Measurements from ENCODE around the gene CGNL1.

Gene CGNL1, protein sequence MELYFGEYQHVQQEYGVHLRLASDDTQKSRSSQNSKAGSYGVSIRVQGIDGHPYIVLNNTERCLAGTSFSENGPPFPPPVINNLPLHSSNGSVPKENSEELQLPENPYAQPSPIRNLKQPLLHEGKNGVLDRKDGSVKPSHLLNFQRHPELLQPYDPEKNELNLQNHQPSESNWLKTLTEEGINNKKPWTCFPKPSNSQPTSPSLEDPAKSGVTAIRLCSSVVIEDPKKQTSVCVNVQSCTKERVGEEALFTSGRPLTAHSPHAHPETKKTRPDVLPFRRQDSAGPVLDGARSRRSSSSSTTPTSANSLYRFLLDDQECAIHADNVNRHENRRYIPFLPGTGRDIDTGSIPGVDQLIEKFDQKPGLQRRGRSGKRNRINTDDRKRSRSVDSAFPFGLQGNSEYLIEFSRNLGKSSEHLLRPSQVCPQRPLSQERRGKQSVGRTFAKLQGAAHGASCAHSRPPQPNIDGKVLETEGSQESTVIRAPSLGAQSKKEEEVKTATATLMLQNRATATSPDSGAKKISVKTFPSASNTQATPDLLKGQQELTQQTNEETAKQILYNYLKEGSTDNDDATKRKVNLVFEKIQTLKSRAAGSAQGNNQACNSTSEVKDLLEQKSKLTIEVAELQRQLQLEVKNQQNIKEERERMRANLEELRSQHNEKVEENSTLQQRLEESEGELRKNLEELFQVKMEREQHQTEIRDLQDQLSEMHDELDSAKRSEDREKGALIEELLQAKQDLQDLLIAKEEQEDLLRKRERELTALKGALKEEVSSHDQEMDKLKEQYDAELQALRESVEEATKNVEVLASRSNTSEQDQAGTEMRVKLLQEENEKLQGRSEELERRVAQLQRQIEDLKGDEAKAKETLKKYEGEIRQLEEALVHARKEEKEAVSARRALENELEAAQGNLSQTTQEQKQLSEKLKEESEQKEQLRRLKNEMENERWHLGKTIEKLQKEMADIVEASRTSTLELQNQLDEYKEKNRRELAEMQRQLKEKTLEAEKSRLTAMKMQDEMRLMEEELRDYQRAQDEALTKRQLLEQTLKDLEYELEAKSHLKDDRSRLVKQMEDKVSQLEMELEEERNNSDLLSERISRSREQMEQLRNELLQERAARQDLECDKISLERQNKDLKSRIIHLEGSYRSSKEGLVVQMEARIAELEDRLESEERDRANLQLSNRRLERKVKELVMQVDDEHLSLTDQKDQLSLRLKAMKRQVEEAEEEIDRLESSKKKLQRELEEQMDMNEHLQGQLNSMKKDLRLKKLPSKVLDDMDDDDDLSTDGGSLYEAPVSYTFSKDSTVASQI

DNA sequence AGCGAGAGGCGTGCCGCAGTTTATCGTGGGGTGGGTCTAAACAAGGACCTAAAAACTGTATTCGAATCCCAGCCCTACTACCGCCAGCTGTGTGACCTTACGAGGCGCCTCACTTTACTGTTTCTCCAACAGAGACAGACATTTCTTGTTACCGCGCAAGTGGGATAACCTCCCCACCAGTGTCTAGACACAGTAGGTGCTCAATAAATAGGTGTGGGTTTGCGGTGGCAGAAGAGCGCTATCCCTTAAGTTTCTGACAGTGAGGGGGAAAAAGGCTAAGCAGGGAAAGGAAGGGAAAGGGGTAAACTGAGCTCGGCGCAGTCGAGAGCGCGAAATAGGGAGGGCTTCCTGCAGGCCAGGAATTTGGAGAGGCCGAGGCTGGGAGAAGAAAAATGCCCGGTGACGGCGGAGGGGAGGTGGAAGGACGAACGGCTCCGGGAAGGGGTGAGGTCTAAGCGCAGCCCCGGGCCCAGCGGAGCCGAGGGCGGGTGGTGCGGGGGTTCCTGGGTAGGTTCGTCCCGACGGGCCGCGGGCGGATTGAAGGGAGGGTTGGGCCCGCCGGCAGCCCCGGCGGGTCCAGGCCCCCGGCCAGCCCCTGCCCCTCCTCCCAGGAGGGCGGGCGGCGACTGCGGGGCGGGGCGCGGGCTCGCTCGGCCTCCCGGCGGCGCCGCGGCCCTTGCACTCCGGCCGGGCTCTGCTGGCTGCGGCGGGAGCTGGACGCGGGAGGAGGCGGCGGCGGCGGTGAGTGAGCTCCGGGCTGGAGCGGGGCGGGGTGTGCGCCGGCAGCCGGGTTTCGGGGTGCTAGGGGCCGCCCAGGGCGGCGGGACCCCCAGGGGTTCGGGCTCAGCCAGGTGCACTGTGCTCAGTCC, at the start of gene CGNL1:
Gene CGNL1, plus strand, starts transcription at position 679 of the 869 bp plus-strand sequence. CDS start 61,495 bp downstream, outside the sequence.
- no peak within 1 kb of the TSS for H3K27ac Mint-ChIP-seq
- H3K4me3 Mint-ChIP-seq = peak within 1 kb of the TSS; percentile 59
- H3K9me3 Mint-ChIP-seq = no peaks in the 10 kb centered on the region
- peaks cover 45% of the 10 kb centered on the region for H3K27me3 Mint-ChIP-seq
- peaks cover 13% of the 10 kb centered on the region for H3K4me1 Mint-ChIP-seq
- no peaks in the 10 kb centered on the region for H3K36me3 Mint-ChIP-seq

- Mint-ChIP-seq H3K27ac (no peak overlapping the region), H3K4me3 (no peak overlapping the region), H3K9me3 (no peaks in the 10 kb centered on the region), H3K27me3 (peaks cover 6% of the 10 kb centered on the region), H3K36me3 (no peaks in the 10 kb centered on the region), H3K4me1 (peaks cover 5% of the 10 kb centered on the region)
Observed at GRCh38 chr15:57327985-57328471, 48.3 kb upstream of the CGNL1 start.

DNA sequence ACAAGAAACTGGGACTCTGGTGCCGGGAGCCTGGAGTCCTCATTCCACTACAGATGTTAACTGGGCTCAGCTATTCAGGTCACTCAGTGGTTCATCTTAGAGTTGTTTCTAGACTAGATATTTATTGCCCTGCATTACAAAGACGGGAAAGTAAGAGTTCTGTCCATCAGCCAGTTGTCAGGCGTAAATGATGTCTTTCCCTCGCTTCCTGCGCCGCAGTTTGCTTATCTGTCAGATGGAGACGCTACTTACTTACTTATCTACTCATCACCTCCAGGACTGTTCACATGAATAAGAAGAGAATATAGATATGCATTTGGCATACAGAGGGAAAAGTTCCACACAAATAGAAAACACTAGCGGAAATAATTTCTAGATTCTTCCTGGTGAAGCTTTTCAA, 47.8 kb upstream of the CGNL1 start:
- peaks cover 5% of the 10 kb centered on the region for H3K4me1 Mint-ChIP-seq
- no peak overlapping the region for H3K27ac Mint-ChIP-seq
- no peak overlapping the region for H3K4me3 Mint-ChIP-seq
- H3K9me3 Mint-ChIP-seq = no peaks in the 10 kb centered on the region
- H3K36me3 Mint-ChIP-seq = no peaks in the 10 kb centered on the region
- peaks cover 6% of the 10 kb centered on the region for H3K27me3 Mint-ChIP-seq

GRCh38 chr15:57328897-57329296, 47.4 kb upstream of the CGNL1 start:
- Mint-ChIP-seq H3K36me3 (no peaks in the 10 kb centered on the region), H3K27ac (no peak overlapping the region), H3K4me1 (peaks cover 5% of the 10 kb centered on the region), H3K9me3 (no peaks in the 10 kb centered on the region), H3K4me3 (no peak overlapping the region), H3K27me3 (peaks cover 6% of the 10 kb centered on the region)

GRCh38 chr15:57329582-57330367, 46.5 kb upstream of the CGNL1 start:
- H3K9me3 Mint-ChIP-seq = no peaks in the 10 kb centered on the region
- H3K27me3 Mint-ChIP-seq = peaks cover 6% of the 10 kb centered on the region
- no peak overlapping the region for H3K4me3 Mint-ChIP-seq
- peaks cover 5% of the 10 kb centered on the region for H3K4me1 Mint-ChIP-seq
- H3K27ac Mint-ChIP-seq = no peak overlapping the region
- no peaks in the 10 kb centered on the region for H3K36me3 Mint-ChIP-seq

DNA sequence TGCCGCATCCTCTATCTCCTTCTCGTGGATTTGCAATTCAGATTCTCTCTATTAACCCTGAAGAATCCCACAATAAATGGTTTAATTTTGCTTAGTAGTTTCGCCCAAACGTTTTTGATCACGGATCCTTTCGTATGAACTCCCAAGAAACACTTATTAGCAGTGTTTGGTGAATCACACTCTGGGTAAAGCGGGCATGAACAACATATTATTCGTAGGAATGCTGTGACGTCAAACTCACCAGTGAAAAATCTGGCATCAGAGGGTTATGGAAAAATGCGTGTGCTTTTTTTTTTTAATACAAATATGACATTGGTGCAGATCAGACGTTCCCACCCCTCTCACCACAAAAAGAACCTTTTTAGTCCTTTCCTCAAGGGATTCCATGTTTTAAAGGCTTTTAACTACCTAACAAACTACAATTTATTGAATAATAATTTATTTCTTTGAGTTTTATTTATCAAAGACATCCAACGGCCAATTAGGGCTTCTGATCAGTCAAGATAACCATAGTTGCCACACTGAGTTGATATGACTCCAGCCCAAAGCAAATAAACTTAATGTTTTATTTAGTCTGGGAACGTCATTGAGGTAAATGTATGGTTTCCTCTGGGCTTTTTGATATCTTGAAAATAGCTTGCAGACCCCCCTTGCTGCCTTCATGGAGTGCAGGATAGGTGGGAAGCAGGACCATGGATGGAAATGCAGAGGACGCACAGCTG, 45.5 kb upstream of the CGNL1 start:
- Mint-ChIP-seq H3K36me3 (no peaks in the 10 kb centered on the region), H3K4me3 (no peak overlapping the region), H3K27me3 (peaks cover 6% of the 10 kb centered on the region)

DNA sequence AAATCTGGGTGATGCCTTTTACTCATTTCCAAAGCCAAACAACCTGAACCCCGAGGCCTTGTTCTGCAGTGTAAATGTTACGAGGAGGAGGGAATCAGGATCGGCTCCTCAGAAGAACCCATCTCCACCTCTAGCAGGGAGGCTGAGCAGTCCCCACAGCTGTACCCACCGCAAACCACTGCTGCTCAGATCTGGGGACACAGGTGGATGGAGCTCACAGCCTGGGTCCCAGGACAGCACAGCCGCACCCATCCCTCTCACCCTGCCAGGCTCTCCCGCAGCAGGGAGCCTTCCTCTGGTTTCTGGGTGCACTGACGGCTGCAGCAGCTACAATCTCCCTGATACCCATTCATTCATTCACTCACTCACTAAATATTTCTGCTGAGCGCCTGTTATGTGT, 44.0 kb upstream of the CGNL1 start:
- Mint-ChIP-seq H3K4me1 (peaks cover 5% of the 10 kb centered on the region), H3K9me3 (no peaks in the 10 kb centered on the region), H3K36me3 (no peaks in the 10 kb centered on the region), H3K27ac (no peak overlapping the region), H3K4me3 (no peak overlapping the region), H3K27me3 (peaks cover 6% of the 10 kb centered on the region)

More for the DNA sequence above, 45.5 kb upstream of the CGNL1 start:
- no peak overlapping the region for H3K27ac Mint-ChIP-seq
- no peaks in the 10 kb centered on the region for H3K9me3 Mint-ChIP-seq
- peaks cover 5% of the 10 kb centered on the region for H3K4me1 Mint-ChIP-seq

DNA sequence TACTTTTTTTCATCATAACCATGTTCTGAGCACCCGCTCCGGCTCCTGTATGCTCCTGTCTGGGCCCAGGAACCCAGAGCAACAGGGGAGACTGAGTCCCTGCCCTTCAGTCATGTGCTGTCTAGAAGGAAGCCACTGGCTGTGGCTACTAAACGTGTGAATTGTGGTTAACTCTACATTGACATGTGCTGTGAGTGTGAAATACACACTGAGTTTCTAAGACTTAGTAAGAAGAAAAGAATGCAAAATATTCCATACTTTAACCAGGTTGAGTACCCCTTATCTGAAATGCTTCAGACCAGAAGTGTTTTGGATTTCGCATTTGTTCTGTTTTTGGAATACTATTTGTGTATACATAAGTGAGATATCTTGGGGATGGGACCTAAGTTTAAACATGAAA, 42.8 kb upstream of the CGNL1 start:
- Mint-ChIP-seq H3K4me1 (peaks cover 5% of the 10 kb centered on the region), H3K27me3 (peaks cover 8% of the 10 kb centered on the region), H3K4me3 (no peak overlapping the region), H3K27ac (no peak overlapping the region), H3K9me3 (no peaks in the 10 kb centered on the region), H3K36me3 (no peaks in the 10 kb centered on the region)

GRCh38 chr15:57334257-57334656, 42.0 kb upstream of the CGNL1 start:
- peaks cover 5% of the 10 kb centered on the region for H3K4me1 Mint-ChIP-seq
- peaks cover 10% of the 10 kb centered on the region for H3K27me3 Mint-ChIP-seq
- H3K4me3 Mint-ChIP-seq = no peak overlapping the region
- H3K36me3 Mint-ChIP-seq = no peaks in the 10 kb centered on the region
- H3K9me3 Mint-ChIP-seq = no peaks in the 10 kb centered on the region
- no peak overlapping the region for H3K27ac Mint-ChIP-seq

- Mint-ChIP-seq H3K36me3 (no peaks in the 10 kb centered on the region), H3K27me3 (peaks cover 9% of the 10 kb centered on the region), H3K4me1 (peaks cover 3% of the 10 kb centered on the region), H3K9me3 (no peaks in the 10 kb centered on the region), H3K4me3 (no peak overlapping the region), H3K27ac (peak overlapping the region; percentile 23)
Observed at GRCh38 chr15:57335293-57335715, 41.0 kb upstream of the CGNL1 start.

- no peaks in the 10 kb centered on the region for H3K4me1 Mint-ChIP-seq
- H3K9me3 Mint-ChIP-seq = no peaks in the 10 kb centered on the region
- no peaks in the 10 kb centered on the region for H3K36me3 Mint-ChIP-seq
- H3K4me3 Mint-ChIP-seq = no peak overlapping the region
- H3K27ac Mint-ChIP-seq = peak overlapping the region; percentile 23
- H3K27me3 Mint-ChIP-seq = peaks cover 6% of the 10 kb centered on the region
Observed at GRCh38 chr15:57335719-57336118, 40.6 kb upstream of the CGNL1 start.

- Mint-ChIP-seq H3K4me3 (no peak overlapping the region), H3K27ac (no peak overlapping the region), H3K36me3 (no peaks in the 10 kb centered on the region), H3K27me3 (peaks cover 4% of the 10 kb centered on the region), H3K9me3 (no peaks in the 10 kb centered on the region), H3K4me1 (no peaks in the 10 kb centered on the region)
Observed at GRCh38 chr15:57337868-57338411, 38.4 kb upstream of the CGNL1 start.

DNA sequence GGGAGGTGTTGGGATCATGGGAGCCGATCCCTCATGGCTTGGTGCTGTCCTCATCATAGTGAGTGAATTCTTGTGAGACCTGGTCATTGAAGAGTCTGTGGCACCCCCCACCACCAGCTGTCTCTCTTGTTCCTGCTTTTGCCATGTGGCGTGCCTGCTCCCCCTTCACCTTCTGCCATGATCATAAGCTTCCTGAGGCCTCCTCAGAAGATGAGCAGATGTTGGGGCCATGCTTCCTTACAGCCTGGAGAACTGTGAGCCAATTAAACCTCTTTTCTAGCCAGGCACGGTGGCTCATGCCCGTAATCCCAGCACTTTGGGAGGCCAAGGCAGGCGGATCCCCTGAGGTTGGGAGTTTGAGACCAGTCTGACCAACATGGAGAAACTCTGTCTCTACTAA, 37.0 kb upstream of the CGNL1 start:
- H3K27ac Mint-ChIP-seq = no peak overlapping the region
- no peaks in the 10 kb centered on the region for H3K36me3 Mint-ChIP-seq
- no peaks in the 10 kb centered on the region for H3K4me1 Mint-ChIP-seq
- H3K9me3 Mint-ChIP-seq = no peaks in the 10 kb centered on the region
- no peak overlapping the region for H3K4me3 Mint-ChIP-seq
- peaks cover 4% of the 10 kb centered on the region for H3K27me3 Mint-ChIP-seq

All from activated naive CD4-positive, alpha-beta T cell treated with anti-CD3 and anti-CD28 coated beads, Interleukin-2, amount 50 U/mL, for 24 hours (primary cell).